VCaP (cell line): ENCODE measurements around the gene ASTL.
A peak's percentile ranks its signal among the peaks of the same experiment; 100 is the strongest.
"Not testable (repeated sequence)": the region's sequence is repeated elsewhere in the genome, so short reads cannot be mapped to it uniquely, and the experiment has no call there.

Experiments
- H3K27ac ChIP-seq: fragments of 450-650 bp; 2 replicates; pipeline ENCODE4 v1.5.1; 2017
- TF ChIP-seq, protein P1 (sequence below): fragments of 450-650 bp; conservative IDR thresholded peaks from 2 replicates; pipeline ENCODE4 v1.5.1; 2017; ENCODE audit warnings: mild to moderate bottlenecking, moderate library complexity

The ASTL gene

DNA sequence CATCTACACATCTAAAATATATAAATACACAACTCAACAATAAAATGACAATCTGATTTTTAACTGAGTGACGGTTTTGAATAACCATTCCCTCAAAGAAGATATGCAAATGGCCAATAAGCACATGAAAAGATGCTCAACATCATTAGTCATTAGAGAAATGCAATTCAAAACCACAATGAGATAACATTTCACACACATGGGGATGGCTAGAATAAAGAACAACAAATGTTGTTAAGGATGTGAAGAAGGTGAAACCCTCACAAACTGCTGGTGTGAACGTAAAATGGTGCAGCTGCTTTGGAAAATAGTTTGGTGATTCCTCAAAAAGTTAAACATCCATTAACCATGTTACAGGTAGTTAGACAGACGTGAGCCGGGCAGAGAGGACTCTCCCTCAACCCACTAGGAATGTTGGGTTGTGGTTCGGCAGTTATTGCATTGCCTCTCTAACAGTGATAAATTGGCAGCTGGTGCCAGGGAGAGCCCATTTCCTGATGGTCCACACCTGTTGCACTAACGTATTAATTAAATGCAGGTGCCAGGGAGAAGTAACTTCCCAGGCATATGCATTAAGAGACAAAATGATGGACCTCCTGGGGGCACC is 29.2 kb upstream of the ASTL start:
- TF ChIP-seq, protein P1, sequence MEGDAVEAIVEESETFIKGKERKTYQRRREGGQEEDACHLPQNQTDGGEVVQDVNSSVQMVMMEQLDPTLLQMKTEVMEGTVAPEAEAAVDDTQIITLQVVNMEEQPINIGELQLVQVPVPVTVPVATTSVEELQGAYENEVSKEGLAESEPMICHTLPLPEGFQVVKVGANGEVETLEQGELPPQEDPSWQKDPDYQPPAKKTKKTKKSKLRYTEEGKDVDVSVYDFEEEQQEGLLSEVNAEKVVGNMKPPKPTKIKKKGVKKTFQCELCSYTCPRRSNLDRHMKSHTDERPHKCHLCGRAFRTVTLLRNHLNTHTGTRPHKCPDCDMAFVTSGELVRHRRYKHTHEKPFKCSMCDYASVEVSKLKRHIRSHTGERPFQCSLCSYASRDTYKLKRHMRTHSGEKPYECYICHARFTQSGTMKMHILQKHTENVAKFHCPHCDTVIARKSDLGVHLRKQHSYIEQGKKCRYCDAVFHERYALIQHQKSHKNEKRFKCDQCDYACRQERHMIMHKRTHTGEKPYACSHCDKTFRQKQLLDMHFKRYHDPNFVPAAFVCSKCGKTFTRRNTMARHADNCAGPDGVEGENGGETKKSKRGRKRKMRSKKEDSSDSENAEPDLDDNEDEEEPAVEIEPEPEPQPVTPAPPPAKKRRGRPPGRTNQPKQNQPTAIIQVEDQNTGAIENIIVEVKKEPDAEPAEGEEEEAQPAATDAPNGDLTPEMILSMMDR = no peak
- H3K27ac ChIP-seq = peak overlapping the region; percentile 61

DNA sequence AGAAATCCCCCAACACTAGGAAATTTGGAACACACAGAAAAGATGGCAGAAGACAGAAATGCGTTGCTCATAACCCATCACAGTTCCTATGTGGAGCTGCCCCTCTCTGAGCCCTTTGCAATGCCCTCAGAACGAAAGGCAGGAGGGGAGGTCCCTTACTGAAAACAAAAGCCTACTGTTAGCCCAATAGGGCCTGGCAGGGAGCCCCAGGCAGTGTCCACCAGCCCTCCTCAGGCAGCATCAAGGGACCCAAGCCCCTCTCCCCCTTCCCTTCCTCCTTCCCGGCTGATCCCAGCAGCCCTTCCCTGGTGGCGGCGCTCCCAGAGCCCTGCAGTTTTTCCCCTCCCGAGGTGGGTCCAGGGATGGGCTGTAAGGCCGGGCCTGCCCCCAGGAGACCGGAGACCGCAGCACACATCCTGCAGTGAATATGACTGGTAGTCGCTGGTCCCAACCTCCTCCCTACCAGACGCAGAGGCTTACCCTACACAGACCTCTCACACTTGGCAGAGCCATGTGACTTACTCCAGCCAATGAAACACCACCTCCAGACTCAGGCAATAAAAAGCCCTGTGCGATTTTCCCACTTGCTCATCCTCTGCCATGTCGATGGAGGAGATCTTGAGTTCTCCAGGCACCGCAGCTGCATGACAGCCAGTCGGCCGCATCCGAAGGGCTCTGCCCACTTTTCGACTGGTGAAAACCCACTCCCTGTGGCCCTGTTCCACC is 26.3 kb upstream of the ASTL start:
- TF ChIP-seq, protein P1 = no peak

GRCh38 chr2:96163768-96164429 is 25.6 kb upstream of the ASTL start:
- TF ChIP-seq, protein P1 = no peak
- no peak overlapping the region for H3K27ac ChIP-seq

More for the DNA sequence above, 26.3 kb upstream of the ASTL start:
- H3K27ac ChIP-seq = no peak overlapping the region

GRCh38 chr2:96163415-96163767 is 25.1 kb upstream of the ASTL start:
- TF ChIP-seq, protein P1 = no peak
- no peak overlapping the region for H3K27ac ChIP-seq

DNA sequence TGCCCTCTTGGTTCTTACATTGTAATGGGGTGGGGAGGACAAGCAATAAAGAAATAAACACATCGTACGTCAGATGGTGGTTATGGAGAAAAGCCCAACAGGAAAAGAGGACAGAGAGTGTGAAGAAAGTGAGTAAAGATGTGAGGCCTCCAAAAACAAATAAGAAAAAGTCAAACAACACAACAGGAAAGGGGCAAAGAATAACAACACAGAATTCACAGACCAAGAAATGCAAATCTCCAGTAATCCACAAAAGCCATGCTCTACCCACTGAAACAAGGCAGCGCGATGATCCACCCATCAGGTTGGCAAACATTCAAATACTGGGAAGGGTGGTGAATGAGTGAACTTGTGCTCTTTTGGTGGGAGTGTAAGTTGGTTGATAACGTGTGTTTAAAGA is 23.6 kb upstream of the ASTL start:
- H3K27ac ChIP-seq = peak overlapping the region; percentile 7; the same call in 1 of the 2 replicates
- TF ChIP-seq, protein P1 = no peak

DNA sequence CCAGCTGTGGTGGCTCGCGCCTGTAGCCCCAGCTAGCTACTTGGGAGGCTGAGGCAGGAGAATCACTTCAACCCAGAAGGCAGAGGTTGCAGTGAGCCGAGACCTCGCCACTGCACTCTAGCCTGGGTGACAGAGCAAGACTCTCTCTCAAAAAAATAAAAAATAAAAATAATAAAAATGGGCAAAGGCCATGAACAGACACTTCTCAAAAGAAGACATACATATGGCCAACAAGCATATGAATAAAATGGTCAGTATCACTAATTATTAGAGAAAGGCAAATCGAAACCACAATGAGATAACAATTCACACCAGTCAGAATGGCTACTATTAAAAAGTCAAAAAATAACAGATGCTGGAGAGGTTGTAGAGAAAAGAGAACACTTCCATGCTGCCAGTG is 22.1 kb upstream of the ASTL start:
- H3K27ac ChIP-seq = not testable (repeated sequence)

DNA sequence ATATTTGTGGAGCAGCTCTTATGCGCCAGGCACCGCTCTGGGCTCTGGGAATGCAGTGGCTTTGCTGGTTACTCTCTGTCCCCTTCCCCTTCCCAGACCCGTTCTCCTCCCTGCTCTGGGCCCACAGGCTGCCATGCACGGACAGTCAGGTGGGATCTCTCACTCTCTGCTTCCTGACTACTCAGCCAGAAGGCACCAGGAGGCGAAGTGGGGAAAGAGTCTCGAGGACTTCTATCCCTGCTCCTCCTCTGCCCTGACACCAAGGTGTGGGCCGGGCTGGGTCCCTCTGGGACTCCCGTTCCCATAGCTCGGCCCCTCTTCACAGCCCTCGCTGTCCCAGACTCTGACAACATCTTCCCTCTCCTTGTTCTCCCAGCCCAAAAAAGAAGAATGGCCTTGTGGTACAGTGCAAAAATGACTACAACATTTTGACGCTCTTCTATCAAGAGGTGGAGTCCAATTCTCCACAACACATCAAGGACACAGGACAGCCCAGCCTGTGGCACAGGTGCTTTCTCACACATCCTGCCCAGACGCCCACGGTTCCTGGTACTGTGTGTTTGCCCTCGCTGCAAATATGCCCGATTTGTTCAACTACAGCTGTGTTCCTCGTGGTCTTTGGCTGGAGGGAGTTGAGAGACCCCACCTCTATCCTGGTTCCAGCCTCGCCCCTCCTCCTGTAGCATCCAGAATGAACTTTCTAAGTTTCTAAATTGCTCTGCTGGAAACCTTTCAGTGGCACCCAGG is 21.0 kb upstream of the ASTL start:
- TF ChIP-seq, protein P1 = no peak
- H3K27ac ChIP-seq = peak overlapping the region; percentile 31; the same call in 1 of the 2 replicates
